Measurements from ENCODE around the gene DYNC2I2. TPM values are rescaled to one million over a fixed set of nuclear protein-coding genes. Genes with fewer than 3 reads are reported as not detected.

Gene DYNC2I2
- total and polyA plus RNA-seq, 4 donors: 10.9 to 58.0 (median 19.6) TPM

GRCh38 chr9:128603697-128604096 lies 53.0 kb downstream of the DYNC2I2 start:
- Histone ChIP-seq H3K9me3 (ENCODE audit: control insufficient read depth in 4 of 4, low read length in 3 of 4) (no peaks in the 10 kb centered on the region), H3K4me1 (ENCODE audit: control insufficient read depth in 4 of 4, insufficient read depth in 4 of 4, low read length in 3 of 4) (peaks cover 0 to 11% (median 7%) of the 10 kb centered on the region in 4 donors), H3K27me3 (ENCODE audit: control insufficient read depth in 4 of 4, insufficient read depth in 4 of 4, low read length in 3 of 4) (no peaks in the 10 kb centered on the region), H3K4me3 (ENCODE audit: low read depth in 1 of 3, low read length in 3 of 3) (no peak overlapping the region), H3K36me3 (ENCODE audit: control insufficient read depth in 4 of 4, insufficient read depth in 3 of 4, low read depth in 1 of 4, low read length in 3 of 4) (peaks cover 4 to 55% (median 43%) of the 10 kb centered on the region in 4 donors), H3K27ac (ENCODE audit: low read depth in 1 of 2, low read length in 2 of 2) (no peak overlapping the region), H3K9ac (ENCODE audit: low read depth in 1 of 2, low read length in 2 of 2) (no peak overlapping the region)
- TF ChIP-seq YY1 (IDR thresholded peaks at IDR 0.05): no peak
- TF ChIP-seq CTCF (IDR thresholded peaks at IDR 0.05; ENCODE audit: low read depth, low read length, missing input control): no peak
- TF ChIP-seq RAD21 (IDR thresholded peaks at IDR 0.05): no peak
- TF ChIP-seq FOXA1 (IDR thresholded peaks at IDR 0.05): no peak
- TF ChIP-seq HNF4G (IDR thresholded peaks at IDR 0.05): no peak
- no peak for TF ChIP-seq MAX (IDR thresholded peaks at IDR 0.05)
- TF ChIP-seq RXRA (IDR thresholded peaks at IDR 0.05): no peak
- no peak for TF ChIP-seq TAF1 (conservative IDR thresholded peaks at IDR 0.05)
- TF ChIP-seq ATF3 (IDR thresholded peaks at IDR 0.05): no peak
- no peak for TF ChIP-seq REST (IDR thresholded peaks at IDR 0.05)
- TF ChIP-seq EGR1 (IDR thresholded peaks at IDR 0.05; ENCODE audit: low read depth in 2 of 2): no peak
- TF ChIP-seq NR2F2 (IDR thresholded peaks at IDR 0.05): no peak
- no peak for TF ChIP-seq SP1 (IDR thresholded peaks at IDR 0.05)
- no peak for TF ChIP-seq GABPA (IDR thresholded peaks at IDR 0.05 in 1 of 2, conservative IDR thresholded peaks at IDR 0.05 in 1 of 2)
- TF ChIP-seq ZBTB33 (IDR thresholded peaks at IDR 0.05): no peak
- no peak for TF ChIP-seq JUND (IDR thresholded peaks at IDR 0.05)
- TF ChIP-seq FOXA2 (IDR thresholded peaks at IDR 0.05): no peak
- TF ChIP-seq HNF4A (conservative IDR thresholded peaks at IDR 0.05): no peak
- DNase-seq (ENCODE audit: low spot score): no peak
- 95% methylated on average over 8 of the region's 8 CpGs for WGBS
